Type B pancreatic cell (in vitro differentiated cells): Measurements from ENCODE around the gene SLC44A4. TPM values are rescaled to one million over a fixed set of nuclear protein-coding genes. Genes with fewer than 3 reads are reported as not detected.
"Not testable (repeated sequence)": the region's sequence is repeated elsewhere in the genome, so short reads cannot be mapped to it uniquely, and the experiment has no call there.

Experiments used
- DNase-seq: peaks from one replicate; pipeline ENCODE4 v3.0.0; 2021; ENCODE audit warnings: mixed read lengths; ENCODE audit not compliant: unreplicated experiment; ENCODE audit errors: extremely low spot score
- H3K27ac Mint-ChIP-seq: 2 replicates; pipeline ENCODE4 v1.8.0; 2021; ENCODE audit warnings: mild to moderate bottlenecking, mixed read lengths
- H3K27me3 Mint-ChIP-seq: 2 replicates; pipeline ENCODE4 v1.8.0; 2021; ENCODE audit warnings: mixed read lengths
- H3K36me3 Mint-ChIP-seq: 2 replicates; pipeline ENCODE4 v1.8.0; 2021; ENCODE audit warnings: mixed read lengths
- H3K4me1 Mint-ChIP-seq: one replicate; pipeline ENCODE4 v1.8.0; 2021; ENCODE audit warnings: mixed read lengths; ENCODE audit not compliant: unreplicated experiment
- H3K4me3 Mint-ChIP-seq: 2 replicates; pipeline ENCODE4 v1.8.0; 2021; ENCODE audit warnings: mild to moderate bottlenecking, mixed read lengths
- H3K9me3 Mint-ChIP-seq: 2 replicates; pipeline ENCODE4 v1.8.0; 2021; ENCODE audit warnings: mixed read lengths
- CTCF ChIP-seq: fragments of 200-600 bp; sonication (generic); conservative IDR thresholded peaks from 2 replicates; pipeline ENCODE4 v1.5.0; 2021; ENCODE audit warnings: antibody characterized with exemption, mild to moderate bottlenecking
- total RNA-seq: library from RNA; stranded (reverse); gene quantifications from 2 replicates; pipeline ENCODE4 v1.2.1, GENCODE V29; 2021; ENCODE audit warnings: low replicate concordance

Gene SLC44A4
- total RNA-seq, 1 donor from 2014 or later = 10.6 TPM

DNA sequence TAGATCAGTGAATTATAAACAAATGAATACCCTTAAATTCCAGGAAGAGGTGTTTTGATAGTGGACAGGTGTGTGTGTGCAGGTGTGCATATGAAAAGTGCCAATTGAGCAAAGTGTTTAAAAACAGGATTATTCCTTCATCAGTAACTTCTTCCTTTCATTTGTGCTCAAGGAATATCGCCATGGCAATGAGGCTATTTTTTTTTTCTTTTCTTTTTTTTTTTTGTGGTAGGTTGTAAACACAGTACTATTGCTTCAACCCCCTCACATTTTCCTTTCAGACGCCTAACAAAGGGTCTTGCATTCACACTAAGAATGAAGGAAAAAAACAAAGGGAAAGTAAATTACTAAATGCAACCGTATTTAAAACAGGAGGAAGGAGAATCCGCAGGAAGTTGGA is 53.2 kb downstream of the SLC44A4 start:
- no peak for TF ChIP-seq CTCF

DNA sequence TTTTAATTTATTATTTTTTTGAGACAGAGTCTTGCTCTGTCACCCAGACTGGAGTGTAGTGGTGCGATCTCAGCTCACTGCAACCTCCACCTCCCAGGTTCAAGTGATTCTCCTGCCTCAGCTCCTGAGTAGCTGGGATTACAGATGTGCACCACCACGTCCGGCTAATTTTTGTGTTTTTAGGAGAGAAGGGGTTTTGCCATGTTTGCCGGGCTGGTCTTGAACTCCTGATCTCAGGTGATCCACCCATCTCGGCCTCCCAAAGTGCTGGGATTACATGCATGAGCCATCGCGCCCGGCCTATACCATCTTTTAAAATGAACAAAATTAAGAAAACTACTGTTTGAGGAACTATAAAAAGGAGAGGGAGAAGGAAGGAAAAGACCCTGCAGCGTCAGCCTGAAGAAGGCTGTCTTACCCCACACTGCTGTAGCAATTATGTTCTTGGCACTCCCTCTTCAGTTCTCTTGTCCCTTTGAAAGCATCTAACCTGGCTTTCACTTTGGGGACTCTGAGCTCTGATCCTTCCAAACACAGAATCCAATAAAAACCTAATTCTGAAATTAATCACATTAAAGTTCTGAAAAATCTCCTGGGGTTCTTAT is 55.1 kb downstream of the SLC44A4 start:
- peaks cover 47% of the 10 kb centered on the region for H3K4me1 Mint-ChIP-seq
- H3K36me3 Mint-ChIP-seq, H3K9me3 Mint-ChIP-seq, H3K27me3 Mint-ChIP-seq, DNase-seq: not testable (repeated sequence)
- H3K27ac Mint-ChIP-seq = peak overlapping the region; percentile 82
- H3K4me3 Mint-ChIP-seq = peak overlapping the region; percentile 63

More for the DNA sequence above, 53.2 kb downstream of the SLC44A4 start:
- Mint-ChIP-seq H3K4me1 (peaks cover 53% of the 10 kb centered on the region), H3K27me3 (no peaks in the 10 kb centered on the region), H3K36me3 (peaks cover 7% of the 10 kb centered on the region), H3K27ac (peak overlapping the region; percentile 99), H3K9me3 (no peaks in the 10 kb centered on the region), H3K4me3 (peak overlapping the region; percentile 79)
- DNase-seq = no peak

- Mint-ChIP-seq H3K27ac (peak overlapping the region; percentile 98), H3K36me3 (peaks cover 4% of the 10 kb centered on the region), H3K4me1 (peaks cover 47% of the 10 kb centered on the region), H3K4me3 (peak overlapping the region; percentile 93), H3K27me3 (no peaks in the 10 kb centered on the region), H3K9me3 (no peaks in the 10 kb centered on the region)
- TF ChIP-seq CTCF = no peak
- no peak for DNase-seq
These were observed 56.6 kb downstream of the SLC44A4 start for GRCh38 chr6:31822036-31822821.

- no peaks in the 10 kb centered on the region for H3K9me3 Mint-ChIP-seq
- H3K27ac Mint-ChIP-seq = peak overlapping the region; percentile 98
- H3K36me3 Mint-ChIP-seq = peaks cover 4% of the 10 kb centered on the region
- no peak for DNase-seq
- H3K4me1 Mint-ChIP-seq = peaks cover 40% of the 10 kb centered on the region
- H3K27me3 Mint-ChIP-seq = no peaks in the 10 kb centered on the region
- no peak for TF ChIP-seq CTCF
- peak overlapping the region; percentile 93 for H3K4me3 Mint-ChIP-seq
These were observed 57.3 kb downstream of the SLC44A4 start for GRCh38 chr6:31821301-31822035.

DNA sequence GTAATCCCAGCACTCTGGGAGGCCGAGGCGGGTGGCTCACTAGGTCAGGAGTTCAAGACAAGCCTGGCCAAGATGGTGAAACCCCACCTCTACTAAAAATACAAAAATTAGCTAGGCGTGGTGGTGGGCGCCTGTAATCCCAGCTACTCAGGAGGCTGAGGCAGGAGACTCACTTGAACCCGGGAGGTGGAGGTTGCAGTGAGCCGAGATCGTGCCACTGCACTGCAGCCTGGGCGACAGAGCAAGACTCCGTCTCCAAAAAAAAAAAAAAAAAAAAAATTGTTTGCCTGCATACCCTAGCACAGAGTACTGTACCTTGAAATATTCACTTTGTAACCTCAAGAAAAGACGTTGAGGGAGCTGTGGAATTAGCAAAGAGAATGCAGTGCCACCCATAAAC is 58.4 kb downstream of the SLC44A4 start:
- H3K4me3 Mint-ChIP-seq = peak overlapping the region; percentile 93
- peaks cover 35% of the 10 kb centered on the region for H3K4me1 Mint-ChIP-seq
- DNase-seq, H3K36me3 Mint-ChIP-seq, H3K9me3 Mint-ChIP-seq, H3K27me3 Mint-ChIP-seq: not testable (repeated sequence)
- peak overlapping the region; percentile 98 for H3K27ac Mint-ChIP-seq

DNA sequence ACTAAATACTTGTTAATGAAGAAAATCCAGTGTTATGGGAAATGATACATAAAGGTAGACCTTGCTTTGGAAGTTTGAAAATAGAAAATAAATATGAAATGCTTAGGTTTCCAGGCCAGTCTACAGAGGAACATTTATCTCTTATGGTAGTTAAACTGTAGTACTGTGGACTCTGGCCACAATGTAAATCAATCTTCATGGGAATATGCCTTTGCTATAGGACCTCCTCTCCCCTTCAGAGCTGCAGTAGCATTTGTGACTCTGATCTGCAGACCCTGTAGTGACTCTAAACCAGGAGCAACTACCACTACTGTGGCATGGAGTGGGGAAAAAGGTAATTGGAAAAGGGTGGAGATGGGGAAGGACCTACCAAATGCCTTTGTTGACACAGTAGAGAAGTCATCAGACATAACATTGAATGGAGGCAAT is 58.9 kb downstream of the SLC44A4 start:
- Mint-ChIP-seq H3K27ac (peak overlapping the region; percentile 64), H3K9me3 (no peaks in the 10 kb centered on the region), H3K4me1 (peaks cover 30% of the 10 kb centered on the region), H3K27me3 (no peaks in the 10 kb centered on the region), H3K36me3 (peaks cover 4% of the 10 kb centered on the region), H3K4me3 (peak overlapping the region; percentile 65)
- no peak for TF ChIP-seq CTCF
- no peak for DNase-seq

GRCh38 chr6:31817929-31818511 is 60.8 kb downstream of the SLC44A4 start:
- not testable (repeated sequence) for H3K27me3 Mint-ChIP-seq, DNase-seq, H3K36me3 Mint-ChIP-seq, H3K9me3 Mint-ChIP-seq
- Mint-ChIP-seq H3K27ac (peak overlapping the region; percentile 9), H3K4me1 (peaks cover 22% of the 10 kb centered on the region), H3K4me3 (peak overlapping the region; percentile 52)

DNA sequence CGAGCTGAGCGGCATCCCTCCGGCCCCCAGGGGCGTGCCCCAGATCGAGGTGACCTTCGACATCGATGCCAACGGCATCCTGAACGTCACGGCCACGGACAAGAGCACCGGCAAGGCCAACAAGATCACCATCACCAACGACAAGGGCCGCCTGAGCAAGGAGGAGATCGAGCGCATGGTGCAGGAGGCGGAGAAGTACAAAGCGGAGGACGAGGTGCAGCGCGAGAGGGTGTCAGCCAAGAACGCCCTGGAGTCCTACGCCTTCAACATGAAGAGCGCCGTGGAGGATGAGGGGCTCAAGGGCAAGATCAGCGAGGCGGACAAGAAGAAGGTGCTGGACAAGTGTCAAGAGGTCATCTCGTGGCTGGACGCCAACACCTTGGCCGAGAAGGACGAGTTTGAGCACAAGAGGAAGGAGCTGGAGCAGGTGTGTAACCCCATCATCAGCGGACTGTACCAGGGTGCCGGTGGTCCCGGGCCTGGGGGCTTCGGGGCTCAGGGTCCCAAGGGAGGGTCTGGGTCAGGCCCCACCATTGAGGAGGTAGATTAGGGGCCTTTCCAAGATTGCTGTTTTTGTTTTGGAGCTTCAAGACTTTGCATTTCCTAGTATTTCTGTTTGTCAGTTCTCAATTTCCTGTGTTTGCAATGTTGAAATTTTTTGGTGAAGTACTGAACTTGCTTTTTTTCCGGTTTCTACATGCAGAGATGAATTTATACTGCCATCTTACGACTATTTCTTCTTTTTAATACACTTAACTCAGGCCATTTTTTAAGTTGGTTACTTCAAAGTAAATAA is 61.5 kb downstream of the SLC44A4 start:
- not testable (repeated sequence) for H3K9me3 Mint-ChIP-seq, H3K36me3 Mint-ChIP-seq, H3K27me3 Mint-ChIP-seq, DNase-seq
- peak overlapping the region; percentile 52 for H3K4me3 Mint-ChIP-seq
- H3K27ac Mint-ChIP-seq = peak overlapping the region; percentile 9
- peaks cover 15% of the 10 kb centered on the region for H3K4me1 Mint-ChIP-seq
